Measurements from ENCODE around the gene MTFMT. TPM values are rescaled to one million over a fixed set of nuclear protein-coding genes. Genes with fewer than 3 reads are reported as not detected.

Gene MTFMT
- total RNA-seq, 4 donors from 2014 or later, result 16.8 to 25.2 (median 22.4) TPM

GRCh38 chr15:65072027-65072426, 42.6 kb upstream of the MTFMT start:
- TF ChIP-seq, protein P1, sequence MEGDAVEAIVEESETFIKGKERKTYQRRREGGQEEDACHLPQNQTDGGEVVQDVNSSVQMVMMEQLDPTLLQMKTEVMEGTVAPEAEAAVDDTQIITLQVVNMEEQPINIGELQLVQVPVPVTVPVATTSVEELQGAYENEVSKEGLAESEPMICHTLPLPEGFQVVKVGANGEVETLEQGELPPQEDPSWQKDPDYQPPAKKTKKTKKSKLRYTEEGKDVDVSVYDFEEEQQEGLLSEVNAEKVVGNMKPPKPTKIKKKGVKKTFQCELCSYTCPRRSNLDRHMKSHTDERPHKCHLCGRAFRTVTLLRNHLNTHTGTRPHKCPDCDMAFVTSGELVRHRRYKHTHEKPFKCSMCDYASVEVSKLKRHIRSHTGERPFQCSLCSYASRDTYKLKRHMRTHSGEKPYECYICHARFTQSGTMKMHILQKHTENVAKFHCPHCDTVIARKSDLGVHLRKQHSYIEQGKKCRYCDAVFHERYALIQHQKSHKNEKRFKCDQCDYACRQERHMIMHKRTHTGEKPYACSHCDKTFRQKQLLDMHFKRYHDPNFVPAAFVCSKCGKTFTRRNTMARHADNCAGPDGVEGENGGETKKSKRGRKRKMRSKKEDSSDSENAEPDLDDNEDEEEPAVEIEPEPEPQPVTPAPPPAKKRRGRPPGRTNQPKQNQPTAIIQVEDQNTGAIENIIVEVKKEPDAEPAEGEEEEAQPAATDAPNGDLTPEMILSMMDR (IDR thresholded peaks at IDR 0.05), result no peak
- DNase-seq (ENCODE audit: low spot score) (no peak), ATAC-seq (ENCODE audit: low FRiP score) (no peak)

- TF ChIP-seq, protein P1 (IDR thresholded peaks at IDR 0.05), result no peak
- ATAC-seq (ENCODE audit: low FRiP score) (no peak), DNase-seq (ENCODE audit: low spot score) (no peak)
These were observed 42.0 kb upstream of the MTFMT start for GRCh38 chr15:65071381-65071811.

GRCh38 chr15:65069779-65070546, 40.5 kb upstream of the MTFMT start:
- ATAC-seq (ENCODE audit: low FRiP score) (no peak), DNase-seq (ENCODE audit: low spot score) (no peak)
- TF ChIP-seq, protein P1 (IDR thresholded peaks at IDR 0.05), result no peak

DNA sequence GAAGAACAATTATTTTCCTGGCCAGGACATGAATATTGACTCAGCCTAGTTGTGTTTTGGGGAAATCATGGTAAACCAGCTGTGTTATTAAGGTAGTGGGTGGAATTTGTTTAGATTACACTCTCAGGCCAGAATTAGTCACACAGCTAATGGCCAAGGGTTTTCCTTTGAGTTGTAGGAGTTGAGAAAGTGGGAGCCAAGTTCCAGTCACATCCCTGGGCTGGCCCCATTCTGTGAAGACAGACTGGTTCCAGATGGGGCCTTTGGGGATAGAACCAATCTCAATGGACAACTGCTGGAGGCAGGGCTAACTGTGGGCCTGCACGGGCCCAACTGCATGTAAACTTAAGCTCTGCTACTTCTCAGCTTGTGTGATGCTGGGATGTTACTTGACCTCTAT, 39.7 kb upstream of the MTFMT start:
- TF ChIP-seq, protein P1 (IDR thresholded peaks at IDR 0.05), result no peak
- no peak for DNase-seq (ENCODE audit: low spot score)
- peak; percentile 36 for ATAC-seq (ENCODE audit: low FRiP score)

DNA sequence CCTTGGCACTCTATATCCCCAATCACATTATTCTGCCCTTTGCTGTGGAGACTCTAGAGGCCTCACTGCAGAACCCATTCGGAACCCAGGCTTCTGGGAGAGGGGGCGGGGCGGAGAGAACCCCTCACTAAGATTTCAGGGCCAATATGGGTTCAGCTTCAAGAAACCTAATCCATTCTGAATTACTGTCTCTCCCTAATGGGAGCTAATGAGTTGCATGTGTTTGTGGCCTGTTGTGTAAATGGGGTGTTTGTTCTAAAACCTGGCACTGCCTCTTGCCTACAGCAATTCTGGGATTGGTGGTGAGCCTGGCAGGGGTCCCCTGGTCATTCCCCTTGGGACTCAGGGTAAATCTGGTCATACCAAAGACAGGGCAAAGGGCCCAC, 39.0 kb upstream of the MTFMT start:
- ATAC-seq (ENCODE audit: low FRiP score) (no peak), DNase-seq (ENCODE audit: low spot score) (no peak)
- TF ChIP-seq, protein P1 (IDR thresholded peaks at IDR 0.05), result no peak

GRCh38 chr15:65067645-65068402, 38.4 kb upstream of the MTFMT start, which contains the start of gene RASL12:
RASL12 (minus strand) TSS chr15:65067991; CDS start chr15:65067835, 156 bp downstream.
- DNase-seq (ENCODE audit: low spot score) (no peak), ATAC-seq (ENCODE audit: low FRiP score) (no peak)
- TF ChIP-seq, protein P1 (IDR thresholded peaks at IDR 0.05), result no peak
